ENCODE results near the gene RUNX2.

GRCh38 chr6:45297320-45297719, 30.8 kb upstream of the RUNX2 start:
- TF ChIP-seq GABPA (IDR thresholded peaks at IDR 0.05; ENCODE audit: low read depth): no peak
- TF ChIP-seq TAF1 (IDR thresholded peaks at IDR 0.05; ENCODE audit: borderline replicate concordance, low read depth, low read length): no peak
- TF ChIP-seq ELF1 (IDR thresholded peaks at IDR 0.05): no peak
- no peak for TF ChIP-seq RFX5 (IDR thresholded peaks at IDR 0.05; ENCODE audit: low read length)
- TF ChIP-seq RXRA (IDR thresholded peaks at IDR 0.05; ENCODE audit: borderline replicate concordance, low read depth): no peak
- TF ChIP-seq, protein P1, sequence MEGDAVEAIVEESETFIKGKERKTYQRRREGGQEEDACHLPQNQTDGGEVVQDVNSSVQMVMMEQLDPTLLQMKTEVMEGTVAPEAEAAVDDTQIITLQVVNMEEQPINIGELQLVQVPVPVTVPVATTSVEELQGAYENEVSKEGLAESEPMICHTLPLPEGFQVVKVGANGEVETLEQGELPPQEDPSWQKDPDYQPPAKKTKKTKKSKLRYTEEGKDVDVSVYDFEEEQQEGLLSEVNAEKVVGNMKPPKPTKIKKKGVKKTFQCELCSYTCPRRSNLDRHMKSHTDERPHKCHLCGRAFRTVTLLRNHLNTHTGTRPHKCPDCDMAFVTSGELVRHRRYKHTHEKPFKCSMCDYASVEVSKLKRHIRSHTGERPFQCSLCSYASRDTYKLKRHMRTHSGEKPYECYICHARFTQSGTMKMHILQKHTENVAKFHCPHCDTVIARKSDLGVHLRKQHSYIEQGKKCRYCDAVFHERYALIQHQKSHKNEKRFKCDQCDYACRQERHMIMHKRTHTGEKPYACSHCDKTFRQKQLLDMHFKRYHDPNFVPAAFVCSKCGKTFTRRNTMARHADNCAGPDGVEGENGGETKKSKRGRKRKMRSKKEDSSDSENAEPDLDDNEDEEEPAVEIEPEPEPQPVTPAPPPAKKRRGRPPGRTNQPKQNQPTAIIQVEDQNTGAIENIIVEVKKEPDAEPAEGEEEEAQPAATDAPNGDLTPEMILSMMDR (IDR thresholded peaks at IDR 0.05): no peak
- TF ChIP-seq CHD2 (IDR thresholded peaks at IDR 0.05; ENCODE audit: low read length, partially characterized antibody): no peak
- TF ChIP-seq RCOR1 (IDR thresholded peaks at IDR 0.05; ENCODE audit: low read length): no peak
- no peak for TF ChIP-seq YY1 (IDR thresholded peaks at IDR 0.05; ENCODE audit: low read depth)
- TF ChIP-seq RAD21 (IDR thresholded peaks at IDR 0.05; ENCODE audit: low read length): no peak
- TF ChIP-seq PBX3 (IDR thresholded peaks at IDR 0.05): no peak
